ENCODE data around the gene PTPRD.

DNA sequence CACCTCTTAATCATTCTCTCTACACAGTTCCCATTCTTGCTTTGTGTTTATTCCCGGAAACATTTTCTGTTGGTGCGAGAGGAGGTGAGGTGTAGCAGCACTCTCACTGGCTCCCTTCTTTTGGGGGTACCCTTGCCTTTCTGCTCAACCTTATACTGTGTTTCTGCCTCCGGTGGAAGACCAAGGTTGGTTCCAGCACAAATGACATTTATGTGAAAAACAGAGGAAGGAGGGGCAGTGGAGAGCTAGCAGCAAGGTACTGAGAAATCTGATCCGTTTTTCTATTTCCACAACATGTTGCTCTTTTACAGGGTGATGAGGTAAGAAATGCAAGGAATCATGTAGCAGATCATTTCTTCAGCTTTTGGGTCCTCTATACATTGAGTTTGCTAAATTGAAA lies 2165.2 kb downstream of the PTPRD start:
- no peak for TF ChIP-seq ZNF274 (IDR thresholded peaks at IDR 0.05; ENCODE audit: low read depth, low read length)
- no peak for TF ChIP-seq YY1 (IDR thresholded peaks at IDR 0.05; ENCODE audit: insufficient read depth, insufficient read length)
